CD4-positive, alpha-beta T cell (primary cell): ENCODE measurements around the gene CEP152. TPM values are rescaled to one million over a fixed set of nuclear protein-coding genes. Genes with fewer than 3 reads are reported as not detected.

Source experiments
- ATAC-seq: fragments of 200-7000 bp; cut with Tn5 transposase; one replicate; pipeline ENCODE4 v1.10.0; 2022; ENCODE audit warnings: mild to moderate bottlenecking; ENCODE audit not compliant: poor library complexity
- CTCF ChIA-PET: fragments of 350-600 bp; sonication (Branson Sonifier 250); formaldehyde crosslinking; loops from one replicate; lab custom pipeline; 2021; ENCODE audit warnings: antibody characterized with exemption, inconsistent platforms; lab: Charles Lee
- POLR2A ChIA-PET: fragments of 350-600 bp; sonication (Branson Sonifier 250); formaldehyde crosslinking; loops from one replicate; lab custom pipeline; 2021; ENCODE audit warnings: antibody characterized with exemption, inconsistent platforms; lab: Charles Lee
- DNase-seq, 14 experiments: peaks; one replicate each; pipeline ENCODE4 v3.0.0-alpha.2; 2013 to 2020; ENCODE audit warnings: mixed read lengths in 2 of 14
- H3K27ac ChIP-seq, 2 donors: one replicate each; pipeline versions ENCODE4 v1.5.1 to v1.7.0; 2013; ENCODE audit warnings: low read length in 2 of 2, low read depth in 1 of 2, mild to moderate bottlenecking in 1 of 2
- H3K27me3 ChIP-seq, 2 experiments: 1 replicate in 1 of 2; 2 replicates in 1 of 2; pipeline versions ENCODE4 v1.6.1 to v1.7.0; 2013; ENCODE audit warnings: low read length in 2 of 2, control low read depth in 1 of 2, mild to moderate bottlenecking in 1 of 2, moderate library complexity in 1 of 2; ENCODE audit not compliant: insufficient read depth in 2 of 2, control insufficient read depth in 1 of 2
- H3K36me3 ChIP-seq: one replicate; pipeline ENCODE4 v1.6.1; 2013; ENCODE audit warnings: low read length, control low read depth; ENCODE audit not compliant: insufficient read depth
- H3K4me1 ChIP-seq: one replicate; pipeline ENCODE4 v1.6.1; 2013; ENCODE audit warnings: low read length, control low read depth; ENCODE audit not compliant: insufficient read depth
- H3K4me3 ChIP-seq: one replicate; pipeline ENCODE4 v1.5.1; 2013; ENCODE audit warnings: mild to moderate bottlenecking, low read length, moderate library complexity
- H3K9me3 ChIP-seq, 2 experiments: 1 replicate in 1 of 2; 2 replicates in 1 of 2; pipeline versions ENCODE4 v1.6.1 to v1.7.0; 2013; ENCODE audit warnings: low read length in 2 of 2, mild to moderate bottlenecking in 2 of 2, control low read depth in 1 of 2, moderate library complexity in 1 of 2; ENCODE audit not compliant: control insufficient read depth in 1 of 2, insufficient read depth in 1 of 2
- H3K27ac Mint-ChIP-seq: one replicate; pipeline ENCODE4 v1.8.0; 2020; ENCODE audit warnings: mixed read lengths
- H3K27me3 Mint-ChIP-seq: one replicate; pipeline ENCODE4 v1.8.0; 2021; ENCODE audit warnings: mixed read lengths
- H3K36me3 Mint-ChIP-seq: one replicate; pipeline ENCODE4 v1.8.0; 2021; ENCODE audit warnings: low read depth, mixed read lengths
- H3K4me1 Mint-ChIP-seq: one replicate; pipeline ENCODE4 v1.8.0; 2021; ENCODE audit warnings: low read depth, mixed read lengths
- H3K4me3 Mint-ChIP-seq: one replicate; pipeline ENCODE4 v1.8.0; 2020; ENCODE audit warnings: mild to moderate bottlenecking, mixed read lengths
- H3K9me3 Mint-ChIP-seq: one replicate; pipeline ENCODE4 v1.8.0; 2020; ENCODE audit warnings: mixed read lengths
- intact Hi-C, 2 experiments: fragments of 100-400 bp; cut with DNase I in 1 of 2; cut with micrococcal nuclease in 1 of 2; formaldehyde crosslinking; loops; one replicate each; pipeline versions ENCODE4 v1.15.1 to v1.9.0; 2023 to 2025; cut with DNase I, micrococcal nuclease
- total RNA-seq, 174 experiments: library from RNA in 2 of 174; stranded (reverse) in 2 of 174; gene quantifications; one replicate each; pipeline ENCODE4 v1.2.3 and lab custom pipeline; 2021 to 2026
- TF ChIP-seq, protein P1 (sequence below): fragments of 200-600 bp; IDR thresholded peaks from one replicate; pipeline ENCODE4 v1.8.0; 2022; ENCODE audit warnings: antibody characterized with exemption, mild to moderate bottlenecking

The CEP152 gene
- total RNA-seq, 2 experiments from 2014 or later, result 5.2 to 6.3 TPM

DNA sequence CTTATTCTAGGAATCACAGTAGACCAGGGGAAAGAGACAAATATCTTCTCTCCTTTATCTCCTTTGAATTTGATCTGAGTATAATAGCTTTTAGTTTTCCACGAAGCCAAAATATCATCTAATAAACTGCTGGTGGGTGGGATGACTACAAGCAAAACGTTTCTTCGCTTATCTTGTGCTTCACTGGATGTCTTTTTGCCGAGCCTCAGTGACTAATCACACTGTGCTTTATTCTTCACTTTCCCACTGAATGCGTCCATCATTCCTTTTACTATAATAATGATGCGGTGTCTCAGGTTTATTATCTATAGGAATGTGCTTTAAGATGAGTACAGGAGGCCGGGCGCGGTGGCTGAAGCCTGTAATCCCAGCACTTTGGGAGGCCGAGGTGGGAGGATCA is 32.5 kb downstream of the CEP152 start:
- Histone ChIP-seq H3K27me3 (no peaks in the 10 kb centered on the region), H3K4me1 (no peaks in the 10 kb centered on the region), H3K4me3 (no peak overlapping the region), H3K27ac (no peak overlapping the region), H3K9me3 (no peaks in the 10 kb centered on the region), H3K36me3 (peaks cover 11% of the 10 kb centered on the region)
- no peak overlapping the region for H3K27ac Mint-ChIP-seq
- CTCF ChIA-PET, result no interaction called here
- no peaks in the 10 kb centered on the region for H3K4me1 Mint-ChIP-seq
- intact Hi-C loops, result no loop called here
- H3K36me3 Mint-ChIP-seq, result peaks cover 72% of the 10 kb centered on the region
- H3K4me3 Mint-ChIP-seq, result no peak overlapping the region
- no peak for DNase-seq
- ATAC-seq, result no peak
- H3K9me3 Mint-ChIP-seq, result no peaks in the 10 kb centered on the region
- no peaks in the 10 kb centered on the region for H3K27me3 Mint-ChIP-seq
- TF ChIP-seq, protein P1, sequence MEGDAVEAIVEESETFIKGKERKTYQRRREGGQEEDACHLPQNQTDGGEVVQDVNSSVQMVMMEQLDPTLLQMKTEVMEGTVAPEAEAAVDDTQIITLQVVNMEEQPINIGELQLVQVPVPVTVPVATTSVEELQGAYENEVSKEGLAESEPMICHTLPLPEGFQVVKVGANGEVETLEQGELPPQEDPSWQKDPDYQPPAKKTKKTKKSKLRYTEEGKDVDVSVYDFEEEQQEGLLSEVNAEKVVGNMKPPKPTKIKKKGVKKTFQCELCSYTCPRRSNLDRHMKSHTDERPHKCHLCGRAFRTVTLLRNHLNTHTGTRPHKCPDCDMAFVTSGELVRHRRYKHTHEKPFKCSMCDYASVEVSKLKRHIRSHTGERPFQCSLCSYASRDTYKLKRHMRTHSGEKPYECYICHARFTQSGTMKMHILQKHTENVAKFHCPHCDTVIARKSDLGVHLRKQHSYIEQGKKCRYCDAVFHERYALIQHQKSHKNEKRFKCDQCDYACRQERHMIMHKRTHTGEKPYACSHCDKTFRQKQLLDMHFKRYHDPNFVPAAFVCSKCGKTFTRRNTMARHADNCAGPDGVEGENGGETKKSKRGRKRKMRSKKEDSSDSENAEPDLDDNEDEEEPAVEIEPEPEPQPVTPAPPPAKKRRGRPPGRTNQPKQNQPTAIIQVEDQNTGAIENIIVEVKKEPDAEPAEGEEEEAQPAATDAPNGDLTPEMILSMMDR, result no peak
- POLR2A ChIA-PET, result interaction anchor here (0.7 kb wide), 1 partner anchor 11 kb away, joined by 3 read pairs; no protein-coding TSS in a partner anchor

DNA sequence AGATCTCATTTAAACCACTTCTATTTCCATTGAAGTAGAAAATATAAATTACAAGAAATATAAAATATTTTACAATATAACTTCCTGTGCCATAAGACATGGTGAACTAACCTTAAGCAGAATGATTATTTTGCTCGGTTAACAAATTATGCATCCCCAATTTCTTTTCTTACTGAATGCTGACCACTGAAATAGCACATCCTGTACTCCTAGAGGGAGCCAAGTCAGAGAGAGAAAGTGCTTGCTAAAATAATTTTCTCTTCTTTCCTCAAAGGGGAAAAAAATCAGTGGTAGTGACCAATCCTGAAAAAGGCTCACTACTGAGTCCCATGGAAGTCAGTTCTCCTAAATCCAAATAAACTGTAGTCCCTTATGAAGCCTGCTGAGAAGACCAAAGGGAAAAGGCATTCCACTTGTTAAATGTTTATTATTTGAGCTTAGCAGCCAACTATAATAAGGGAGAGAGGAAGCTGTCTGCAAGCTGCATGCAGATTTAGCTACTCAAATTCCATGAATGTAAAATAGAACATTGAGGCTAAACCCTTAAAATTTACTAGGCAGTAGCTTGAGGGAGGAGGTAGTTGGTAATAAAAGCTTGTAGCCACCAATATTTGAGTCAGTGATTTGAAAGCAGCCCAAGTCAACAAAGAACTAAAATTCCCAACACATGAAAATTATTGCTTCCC is 33.1 kb downstream of the CEP152 start:
- intact Hi-C loops, result no loop called here
- Mint-ChIP-seq H3K4me1 (no peaks in the 10 kb centered on the region), H3K4me3 (no peak overlapping the region), H3K27ac (no peak overlapping the region), H3K9me3 (no peaks in the 10 kb centered on the region), H3K36me3 (peaks cover 72% of the 10 kb centered on the region), H3K27me3 (no peaks in the 10 kb centered on the region)
- TF ChIP-seq, protein P1, result no peak
- Histone ChIP-seq H3K4me3 (no peak overlapping the region), H3K27me3 (no peaks in the 10 kb centered on the region), H3K27ac (no peak overlapping the region), H3K36me3 (peaks cover 9% of the 10 kb centered on the region), H3K4me1 (no peaks in the 10 kb centered on the region), H3K9me3 (no peaks in the 10 kb centered on the region)
- no peak for ATAC-seq
- CTCF ChIA-PET, result no interaction called here
- DNase-seq, result no peak
- POLR2A ChIA-PET, result no interaction called here

DNA sequence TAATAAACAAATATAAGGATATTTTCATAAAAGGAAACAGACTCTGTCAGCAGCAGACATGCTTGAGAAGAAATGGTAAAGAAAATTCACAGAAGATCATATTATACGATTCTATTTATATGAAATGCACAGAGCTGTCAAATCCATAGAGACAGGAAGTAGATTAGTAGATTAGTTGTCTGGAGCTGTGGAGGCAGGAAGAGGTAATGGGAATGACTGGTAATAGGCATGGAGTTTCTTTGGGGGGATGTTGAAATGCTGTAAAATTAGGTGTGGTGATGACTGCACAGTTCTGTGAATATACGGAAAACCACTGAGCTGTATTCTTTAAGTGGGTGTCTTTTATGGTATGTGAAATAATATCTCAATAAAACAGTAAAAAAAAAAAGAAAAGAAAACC is 35.3 kb downstream of the CEP152 start:
- DNase-seq (no peak), ATAC-seq (no peak)
- H3K4me3 Mint-ChIP-seq, result no peak overlapping the region
- H3K4me1 Mint-ChIP-seq, result no peaks in the 10 kb centered on the region
- ChIA-PET CTCF (no interaction called here), POLR2A (no interaction called here)
- H3K27ac Mint-ChIP-seq, result no peak overlapping the region
- Histone ChIP-seq H3K36me3 (peaks cover 11% of the 10 kb centered on the region), H3K27me3 (no peaks in the 10 kb centered on the region), H3K27ac (no peak overlapping the region), H3K4me1 (no peaks in the 10 kb centered on the region), H3K4me3 (no peak overlapping the region), H3K9me3 (no peaks in the 10 kb centered on the region)
- TF ChIP-seq, protein P1, result no peak
- no peaks in the 10 kb centered on the region for H3K9me3 Mint-ChIP-seq
- H3K36me3 Mint-ChIP-seq, result peaks cover 67% of the 10 kb centered on the region
- intact Hi-C loops, result no loop called here
- H3K27me3 Mint-ChIP-seq, result no peaks in the 10 kb centered on the region
